Measurements from ENCODE around the gene SORCS2.

GRCh38 chr4:7516096-7516772, 323.9 kb downstream of the SORCS2 start:
- TF ChIP-seq GPBP1L1 (CRISPR knock-in tag; IDR thresholded peaks at IDR 0.05) (no peak), MAFK (conservative IDR thresholded peaks at IDR 0.05 in 1 of 2, IDR thresholded peaks at IDR 0.05 in 1 of 2; ENCODE audit: low read length in 2 of 2) (no peak), CTCF (CRISPR knock-in tag; IDR thresholded peaks at IDR 0.05) (no peak), ZBTB4 (CRISPR knock-in tag; IDR thresholded peaks at IDR 0.05; ENCODE audit: borderline replicate concordance) (no peak), ZSCAN30 (CRISPR knock-in tag; IDR thresholded peaks at IDR 0.05) (no peak), HOMEZ (CRISPR knock-in tag; IDR thresholded peaks at IDR 0.05; ENCODE audit: low read depth) (no peak), GATAD1 (CRISPR knock-in tag; IDR thresholded peaks at IDR 0.05) (no peak), ZBTB1 (CRISPR knock-in tag; IDR thresholded peaks at IDR 0.05; ENCODE audit: borderline replicate concordance) (no peak), YY1 (IDR thresholded peaks at IDR 0.05; ENCODE audit: insufficient read depth, insufficient replicate concordance, low read depth, low read length) (no peak), ZNF362 (CRISPR knock-in tag; IDR thresholded peaks at IDR 0.05; ENCODE audit: borderline replicate concordance) (no peak), ZNF891 (CRISPR knock-in tag; IDR thresholded peaks at IDR 0.05) (no peak), TCF7L2 (IDR thresholded peaks at IDR 0.05; ENCODE audit: low read depth, low read length) (no peak)
